Activated CD8-positive, alpha-beta memory T cell treated with anti-CD3 and anti-CD28 coated beads for 36 hours (primary cell): ENCODE measurements around the gene FDXR. TPM values are rescaled to one million over a fixed set of nuclear protein-coding genes. Genes with fewer than 3 reads are reported as not detected.

Experiments used
- CTCF ChIA-PET: fragments of 350-600 bp; sonication (Branson Sonifier 250); formaldehyde crosslinking; loops from one replicate; lab custom pipeline; 2021; ENCODE audit warnings: antibody characterized with exemption; lab: Charles Lee
- POLR2A ChIA-PET: fragments of 350-600 bp; sonication (Branson Sonifier 250); formaldehyde crosslinking; loops from one replicate; lab custom pipeline; 2021; ENCODE audit warnings: antibody characterized with exemption; lab: Charles Lee
- total RNA-seq, 2 experiments: library from RNA; stranded (reverse); gene quantifications; one replicate each; pipeline ENCODE4 v1.2.3, GENCODE V29; 2021

FDXR gene
- total RNA-seq, 2 experiments from 2014 or later = 21.0 to 22.5 TPM

GRCh38 chr17:74903671-74904070, 30.9 kb upstream of the FDXR start:
- CTCF ChIA-PET = no interaction called here

GRCh38 chr17:74903034-74903433, 30.2 kb upstream of the FDXR start:
- ChIA-PET POLR2A (no interaction called here), CTCF (interaction anchor here (1.2 kb wide), 1 partner anchor 55 kb away, joined by 3 read pairs; no protein-coding TSS in a partner anchor)

More at GRCh38 chr17:74903671-74904070, 30.9 kb upstream of the FDXR start:
- POLR2A ChIA-PET = no interaction called here

- CTCF ChIA-PET = interaction anchor here (1.2 kb wide), 1 partner anchor 57 kb away, joined by 3 read pairs; no protein-coding TSS in a partner anchor
These were observed 28.8 kb upstream of the FDXR start for GRCh38 chr17:74901353-74902135.

GRCh38 chr17:74900208-74900607, 27.4 kb upstream of the FDXR start:
- POLR2A ChIA-PET = no interaction called here
- CTCF ChIA-PET = interaction anchor here (1.3 kb wide), 1 partner anchor 109 kb away, joined by 3 read pairs; no protein-coding TSS in a partner anchor

More at GRCh38 chr17:74901353-74902135, 28.8 kb upstream of the FDXR start:
- POLR2A ChIA-PET = no interaction called here

DNA sequence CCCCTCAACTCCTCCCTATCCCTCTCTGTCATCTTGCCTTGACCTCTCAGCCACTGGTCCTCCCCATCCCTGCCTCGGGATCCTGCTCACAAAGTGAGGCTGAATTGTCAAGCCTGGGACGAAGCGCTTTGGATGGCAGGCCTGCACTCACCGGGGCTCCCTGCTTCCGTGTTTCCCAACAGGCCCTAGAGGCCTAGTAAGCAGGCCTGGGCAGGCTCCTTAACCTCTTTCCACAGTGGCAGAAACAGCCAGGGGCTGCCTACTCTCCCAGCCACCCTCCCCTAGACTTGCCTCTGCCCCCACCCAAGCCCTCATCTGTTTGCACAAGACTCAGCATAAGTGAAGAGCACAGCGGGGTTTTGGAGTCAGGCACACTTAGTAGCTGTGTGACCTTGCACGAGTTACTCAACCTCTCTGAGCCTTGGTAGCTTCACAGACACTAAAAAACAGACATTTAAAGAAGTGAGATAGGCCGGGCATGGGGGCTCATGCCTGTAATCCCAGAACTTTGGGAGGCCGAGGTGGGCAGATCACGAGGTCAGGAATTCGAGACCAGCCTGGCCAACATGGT, 25.7 kb upstream of the FDXR start:
- CTCF ChIA-PET = interaction anchor here (0.8 to 1.3 kb wide), 2 partner anchors 58 to 107 kb away, joined by 3 read pairs; no protein-coding TSS in a partner anchor
- POLR2A ChIA-PET = no interaction called here

DNA sequence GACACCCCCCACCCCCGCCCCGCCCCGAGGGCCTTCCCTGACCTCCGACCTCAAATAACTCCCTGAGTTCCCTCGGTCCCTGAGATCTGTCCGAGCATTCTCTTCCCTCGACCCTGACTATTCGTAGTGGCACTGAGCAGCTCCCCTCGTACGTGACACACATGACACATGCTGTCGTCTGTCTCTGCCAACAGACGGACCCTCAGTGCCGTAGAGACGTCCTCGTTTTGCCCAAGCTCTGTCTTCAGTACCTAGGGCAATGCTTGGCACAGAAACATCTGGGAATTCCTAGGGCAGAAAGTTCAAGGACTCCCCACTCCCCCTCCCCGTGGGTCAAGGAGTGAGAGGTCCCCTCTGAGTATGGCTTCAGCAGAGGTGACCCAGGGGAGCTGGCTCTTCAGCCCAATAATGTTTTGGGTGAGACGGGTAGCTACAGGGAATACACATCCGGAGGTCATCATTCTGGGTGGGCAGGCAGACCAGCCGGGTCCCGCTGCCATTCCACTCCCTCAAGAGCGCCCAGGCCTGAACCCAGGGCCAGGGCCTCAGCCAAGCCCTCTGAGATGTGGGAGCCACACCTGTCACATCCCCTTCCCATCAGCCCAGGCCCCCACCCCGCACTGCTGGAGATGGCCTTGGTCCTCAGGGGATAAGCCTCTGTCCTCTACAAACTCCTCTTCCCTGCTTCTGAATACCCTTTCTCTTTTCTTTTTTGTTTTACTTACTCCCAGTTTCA, 21.3 kb upstream of the FDXR start:
- POLR2A ChIA-PET = no interaction called here
- CTCF ChIA-PET = no interaction called here

GRCh38 chr17:74892974-74893911, 20.4 kb upstream of the FDXR start, which contains the start of gene FADS6:
FADS6 (minus strand) TSS chr17:74893633; CDS start chr17:74893595, 38 bp downstream.
- CTCF ChIA-PET = no interaction called here
- POLR2A ChIA-PET = no interaction called here

DNA sequence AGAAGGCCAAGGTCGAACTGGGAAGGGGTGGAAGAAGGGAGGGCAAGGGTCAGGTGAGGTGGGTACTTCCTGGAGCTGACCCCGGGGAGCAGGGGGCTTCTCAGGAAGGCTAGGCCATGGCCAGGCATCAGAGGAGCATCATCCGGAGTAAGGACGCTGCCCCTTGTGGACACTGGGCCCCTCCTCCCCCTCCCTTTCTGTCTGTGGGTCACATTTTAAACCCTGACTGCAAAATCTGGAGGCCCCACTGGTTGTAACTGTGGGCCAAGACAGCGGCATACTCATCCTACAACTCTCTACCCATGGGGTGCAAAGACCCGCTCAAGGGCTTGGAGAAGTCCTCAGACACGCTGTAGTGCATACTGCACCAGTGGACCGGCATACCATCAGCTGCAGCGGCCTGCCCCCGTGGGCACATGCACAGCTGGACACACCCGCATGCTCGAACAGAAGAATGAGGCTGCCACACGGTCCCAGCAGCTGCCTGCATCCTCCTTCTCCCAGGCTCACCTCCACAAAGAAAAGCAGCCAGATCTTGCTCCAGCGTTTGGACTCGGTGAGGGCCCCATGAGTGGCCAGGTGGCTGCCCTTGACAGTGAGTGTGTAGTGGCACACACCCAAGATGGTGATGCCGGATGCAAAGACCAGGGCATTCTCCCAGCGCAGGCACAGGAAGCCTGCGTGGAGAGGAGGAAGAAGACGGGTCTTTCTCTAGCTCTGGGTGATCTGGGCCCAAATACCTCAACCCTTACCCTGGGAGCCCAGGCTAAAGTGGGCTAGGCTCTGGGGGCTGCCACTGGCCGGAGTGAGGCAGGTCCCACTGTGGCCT, 19.4 kb upstream of the FDXR start:
- CTCF ChIA-PET = no interaction called here
- POLR2A ChIA-PET = no interaction called here

DNA sequence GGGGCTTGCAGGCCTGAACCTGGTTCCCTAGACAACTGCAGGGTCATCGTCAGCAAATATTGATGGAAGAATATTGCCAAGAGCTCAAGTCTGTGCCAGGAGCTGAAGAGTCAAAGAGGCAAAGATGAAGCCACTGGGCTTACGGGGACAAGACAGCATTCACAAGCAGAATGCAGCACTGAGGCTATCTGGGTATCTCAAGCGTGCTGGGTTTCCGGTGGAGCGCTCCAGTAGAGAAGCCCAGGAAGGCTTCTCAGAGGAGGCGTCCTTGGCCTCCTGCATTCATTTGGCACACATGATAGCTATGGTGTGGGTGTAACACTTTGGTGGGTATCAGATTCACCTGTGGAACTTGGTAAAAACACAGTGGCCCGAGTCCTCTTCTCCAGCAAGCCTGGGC, 17.8 kb upstream of the FDXR start:
- CTCF ChIA-PET = interaction anchor here (0.7 to 1.1 kb wide), 2 partner anchors 20 to 72 kb away, joined by 3 read pairs; no protein-coding TSS in a partner anchor

DNA sequence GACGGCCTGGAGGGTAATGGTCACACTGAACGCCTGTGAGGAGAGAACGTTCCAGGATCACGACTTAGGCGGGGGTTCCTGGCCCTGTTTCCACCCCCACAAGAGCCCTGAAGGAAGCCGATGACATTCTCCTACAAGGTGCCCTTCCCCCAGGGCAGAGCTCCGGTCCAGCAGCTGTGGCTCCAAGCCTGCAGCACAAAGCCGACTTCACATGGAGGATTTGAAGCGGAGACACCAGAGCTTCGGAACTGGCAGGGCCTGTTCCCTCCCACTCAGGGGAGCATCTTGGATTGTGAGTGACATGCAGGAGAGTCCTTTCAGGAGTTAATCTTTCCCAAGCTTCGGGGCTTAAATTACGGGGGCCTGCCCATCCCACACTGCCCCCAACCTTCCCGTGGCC, 15.7 kb upstream of the FDXR start:
- CTCF ChIA-PET = interaction anchor here (1.3 kb wide), 1 partner anchor 24 kb away, joined by 3 read pairs; no protein-coding TSS in a partner anchor

More for the DNA sequence above, 17.8 kb upstream of the FDXR start:
- POLR2A ChIA-PET = no interaction called here

GRCh38 chr17:74883241-74883745, 10.5 kb upstream of the FDXR start:
- ChIA-PET CTCF (no interaction called here), POLR2A (no interaction called here)

More for the DNA sequence above, 15.7 kb upstream of the FDXR start:
- POLR2A ChIA-PET = no interaction called here

DNA sequence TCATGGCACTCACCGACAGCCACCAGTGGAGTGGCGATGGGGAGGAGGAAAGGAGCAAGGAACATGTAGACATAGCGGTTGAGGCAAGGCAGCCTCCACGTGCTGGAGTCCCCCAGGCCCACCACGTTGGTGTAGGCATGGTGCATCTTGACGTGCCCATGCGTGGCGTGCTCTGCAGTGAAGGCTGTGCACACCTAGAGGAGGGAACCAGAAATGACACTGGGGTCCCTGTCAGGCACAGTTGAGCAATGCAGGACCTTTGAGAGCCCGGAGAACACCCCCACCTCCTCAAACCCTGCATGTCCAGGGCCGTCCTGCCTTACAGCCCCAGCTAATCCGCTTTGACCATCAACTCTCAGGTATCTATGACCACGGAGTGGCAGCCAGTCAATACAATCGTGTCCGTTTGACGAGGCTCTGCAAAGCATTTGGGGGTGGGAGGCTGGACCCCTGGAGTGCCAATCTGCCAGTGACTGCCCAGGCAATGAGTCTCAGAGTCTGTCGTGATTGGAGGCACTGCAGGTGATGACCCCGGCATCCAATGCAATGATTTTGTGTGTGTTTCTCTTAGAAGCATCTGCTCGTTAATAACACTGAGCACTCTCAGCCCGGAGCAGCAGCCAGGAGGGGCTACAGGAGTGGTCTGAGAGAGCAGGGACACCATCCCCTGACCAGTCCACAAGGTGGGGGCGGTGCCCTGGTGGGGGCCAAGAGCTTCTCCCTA, 9.9 kb upstream of the FDXR start:
- CTCF ChIA-PET = no interaction called here

DNA sequence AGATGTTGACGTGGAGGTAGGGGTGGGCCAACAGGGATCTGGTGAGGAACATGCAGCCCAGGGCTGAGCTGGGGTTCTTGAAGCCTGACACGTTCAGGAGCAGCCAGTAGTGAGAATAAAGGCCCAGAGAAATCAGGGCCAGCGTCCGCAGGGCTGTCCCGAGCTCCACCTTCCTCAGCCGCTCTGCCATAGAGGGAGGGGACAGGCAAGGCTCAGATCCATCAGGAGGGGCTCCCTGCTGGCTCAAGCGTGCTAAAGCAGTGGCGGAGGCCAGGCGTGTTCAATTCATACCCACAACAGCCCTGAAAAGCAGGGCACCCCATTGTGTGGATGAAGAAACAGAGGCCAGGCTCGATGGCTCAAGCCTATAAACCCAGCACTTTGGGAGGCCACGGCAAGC, 8.3 kb upstream of the FDXR start:
- CTCF ChIA-PET = no interaction called here
- POLR2A ChIA-PET = no interaction called here

More for the DNA sequence above, 9.9 kb upstream of the FDXR start:
- POLR2A ChIA-PET = no interaction called here

DNA sequence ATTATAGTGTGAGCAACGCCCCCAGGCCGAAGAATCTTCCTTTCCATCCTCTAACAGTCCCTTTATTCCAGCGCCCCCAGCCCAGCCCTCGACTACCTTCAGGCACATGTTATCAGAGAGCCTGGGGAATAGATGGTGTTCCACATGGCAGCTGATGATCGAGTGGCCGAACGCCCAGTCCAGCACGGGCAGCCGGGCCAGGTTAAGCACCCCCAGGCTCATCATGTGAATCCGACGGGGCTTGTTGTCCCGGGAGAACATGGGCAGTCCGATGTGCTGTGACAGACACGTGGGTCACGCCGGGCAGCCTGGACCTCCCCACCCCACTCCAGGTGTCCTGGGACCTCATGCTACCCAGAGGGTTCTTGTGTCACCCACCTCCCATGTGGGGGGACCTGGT, 6.5 kb upstream of the FDXR start:
- CTCF ChIA-PET = no interaction called here
- POLR2A ChIA-PET = no interaction called here

DNA sequence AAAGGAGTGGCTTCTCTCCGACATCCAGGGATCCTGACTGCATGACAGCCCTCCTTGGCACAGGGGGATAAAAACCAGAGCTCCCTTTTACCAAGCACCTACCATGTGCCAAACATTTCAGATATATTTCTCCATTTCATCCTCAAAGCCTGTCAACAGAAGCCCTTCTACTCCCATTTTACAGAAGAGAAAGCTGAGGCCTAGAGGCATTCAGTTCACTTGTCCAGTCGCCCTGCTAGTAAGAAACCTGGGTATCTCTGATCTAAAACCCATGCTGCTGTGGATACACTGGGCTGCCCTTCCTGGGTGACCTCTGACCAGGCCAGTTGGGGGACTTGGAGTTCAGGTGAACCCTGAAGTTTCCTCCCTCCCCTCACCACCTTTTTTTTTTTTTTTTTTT, 5.9 kb upstream of the FDXR start:
- ChIA-PET POLR2A (no interaction called here), CTCF (no interaction called here)

GRCh38 chr17:74877592-74878548, 5.1 kb upstream of the FDXR start:
- ChIA-PET POLR2A (no interaction called here), CTCF (interaction anchor here (1.1 to 1.5 kb wide), 2 partner anchors 13 to 16 kb away, joined by 3 to 5 read pairs; no protein-coding TSS in a partner anchor)
